K562 (cell line): Measurements from ENCODE around the gene RAD23B. TPM values are rescaled to one million over a fixed set of nuclear protein-coding genes. Genes with fewer than 3 reads are reported as not detected.
A peak's percentile ranks its signal among the peaks of the same experiment; 100 is the strongest.

ENCODE experiments used
- AFF4 ChIP-seq: sonication (generic); formaldehyde crosslinking; IDR thresholded peaks from 2 replicates; pipeline ENCODE4 v1.8.0; 2023; ENCODE audit warnings: mild to moderate bottlenecking, missing genetic modification reagents
- ARID2 ChIP-seq: fragments of 450-650 bp; IDR thresholded peaks from 2 replicates; pipeline ENCODE4 v1.6.1; 2017; ENCODE audit warnings: antibody characterized with exemption, mild to moderate bottlenecking
- ATF4 ChIP-seq: fragments of 450-650 bp; formaldehyde crosslinking; IDR thresholded peaks from 2 replicates; pipeline ENCODE4 v1.4.0; 2022; ENCODE audit warnings: mild to moderate bottlenecking, moderate library complexity
- CBFA2T3 ChIP-seq: fragments of 450-650 bp; IDR thresholded peaks from 2 replicates; pipeline ENCODE4 v1.6.1; 2017
- CC2D1A ChIP-seq: fragments of 450-650 bp; IDR thresholded peaks from 2 replicates; pipeline ENCODE4 v1.6.1; 2017; ENCODE audit warnings: mild to moderate bottlenecking
- DDX20 ChIP-seq: fragments of 450-650 bp; IDR thresholded peaks from 2 replicates; pipeline ENCODE4 v1.6.1; 2016; ENCODE audit warnings: missing genetic modification characterization, low read depth, mild to moderate bottlenecking, missing compliant biosample characterization, moderate library complexity
- ETV5 ChIP-seq: sonication (generic); formaldehyde crosslinking; IDR thresholded peaks from 2 replicates; pipeline ENCODE4 v1.4.0; 2020; ENCODE audit warnings: low read depth, mild to moderate bottlenecking, missing genetic modification reagents
- FOXK1 ChIP-seq: sonication (generic); formaldehyde crosslinking; IDR thresholded peaks from 2 replicates; pipeline ENCODE4 v1.8.0; 2022; ENCODE audit warnings: missing genetic modification reagents, mild to moderate bottlenecking, borderline replicate concordance
- JUNB ChIP-seq: fragments of 450-650 bp; formaldehyde crosslinking; conservative IDR thresholded peaks from 2 replicates; pipeline ENCODE4 v1.4.0; 2020; ENCODE audit warnings: mild to moderate bottlenecking
- NFRKB ChIP-seq: fragments of 450-650 bp; IDR thresholded peaks from 2 replicates; pipeline ENCODE4 v1.6.1; 2016; ENCODE audit warnings: low read depth
- PPARD ChIP-seq: fragments of 250-450 bp; sonication (Bioruptor Pico); IDR thresholded peaks from 2 replicates; pipeline ENCODE4 v1.8.0; 2022; ENCODE audit warnings: inconsistent platforms, mild to moderate bottlenecking, moderate library complexity
- PREB ChIP-seq: sonication (generic); formaldehyde crosslinking; IDR thresholded peaks from 2 replicates; pipeline ENCODE4 v1.8.1; 2023; ENCODE audit warnings: mild to moderate bottlenecking, missing genetic modification reagents
- RBBP5 ChIP-seq: fragments of 200-600 bp; sonication (generic); IDR thresholded peaks from 2 replicates; pipeline ENCODE4 v1.6.1; 2012; ENCODE audit warnings: borderline replicate concordance, mild to moderate bottlenecking, low read length, control low read depth, inconsistent platforms; ENCODE audit not compliant: insufficient read depth, poor library complexity, severe bottlenecking
- RBM15 ChIP-seq: fragments of 200-400 bp; formaldehyde crosslinking; IDR thresholded peaks from 2 replicates; pipeline ENCODE4 v1.6.1; 2018; ENCODE audit warnings: mild to moderate bottlenecking, low read length, moderate library complexity; ENCODE audit not compliant: insufficient read depth
- SAFB2 ChIP-seq: fragments of 200-400 bp; formaldehyde crosslinking; IDR thresholded peaks from 2 replicates; pipeline ENCODE4 v1.6.1; 2018; ENCODE audit warnings: borderline replicate concordance, low read length, low read depth, moderate library complexity; ENCODE audit not compliant: severe bottlenecking
- SMARCE1 ChIP-seq: fragments of 450-650 bp; IDR thresholded peaks from 2 replicates; pipeline ENCODE4 v1.7.1; 2016; ENCODE audit warnings: mild to moderate bottlenecking
- WHSC1 ChIP-seq: IDR thresholded peaks from one replicate; pipeline ENCODE4 v1.6.1; 2012; ENCODE audit warnings: low read length, control low read depth, inconsistent platforms
- ZEB2 ChIP-seq: fragments of 450-650 bp; IDR thresholded peaks from 2 replicates; pipeline ENCODE4 v1.6.1; 2016
- ZNF133 ChIP-seq: fragments of 250-450 bp; sonication (Bioruptor Pico); IDR thresholded peaks from 2 replicates; pipeline ENCODE4 v1.4.0; 2020; ENCODE audit warnings: mild to moderate bottlenecking
- ZNF277 ChIP-seq: fragments of 250-450 bp; sonication (Bioruptor Pico); IDR thresholded peaks from 2 replicates; pipeline ENCODE4 v1.8.0; 2022; ENCODE audit warnings: inconsistent platforms, mild to moderate bottlenecking, moderate library complexity, borderline replicate concordance
- ZNF780A ChIP-seq: fragments of 250-450 bp; sonication (Bioruptor Pico); IDR thresholded peaks from 2 replicates; pipeline ENCODE4 v1.5.0; 2021; ENCODE audit warnings: mild to moderate bottlenecking
- ZNF785 ChIP-seq: fragments of 250-450 bp; sonication (Bioruptor Pico); IDR thresholded peaks from 2 replicates; pipeline ENCODE4 v1.4.0; 2020; ENCODE audit warnings: mild to moderate bottlenecking
- polyA plus RNA-seq, 8 experiments: library from polyadenylated mRNA; depleted of rRNA in 4 of 8; stranded (reverse) in 5 of 8; unstranded in 3 of 8; fragments of >200 nt; fragmentation: Nextera tagmentation in 2 of 8; fragmentation: Illumina TruSeq in 1 of 8; extraction: Ambion mirVana in 2 of 8; extraction: Trizol in 1 of 8; gene quantifications; 2 replicates each; pipeline versions ENCODE4 v1.2.1 to v1.2.3, GENCODE V29; 2011 to 2014; ENCODE audit warnings: inconsistent platforms in 1 of 8, missing spikeins in 1 of 8
- total RNA-seq, 7 experiments: library from RNA; depleted of rRNA in 6 of 7; stranded (reverse); fragments of >200 nt in 6 of 7; fragmentation: Illumina TruSeq in 2 of 7; extraction: Trizol in 2 of 7; gene quantifications; 2 replicates each; pipeline versions ENCODE4 v1.2.1 to v1.2.3, GENCODE V29; 2011 to 2021; ENCODE audit warnings: low replicate concordance in 1 of 7

The RAD23B gene
- total and polyA plus RNA-seq, 9 of the 15 experiments (the other 6 are each of a cell fraction or from before 2014, with no cell fraction given), result 14.5 to 184 (median 114) TPM

- TF ChIP-seq SAFB2, result no peak
- no peak for TF ChIP-seq ATF4 (CRISPR knock-in tag)
- TF ChIP-seq ZEB2, result no peak
- TF ChIP-seq FOXK1 (CRISPR knock-in tag), result no peak
- TF ChIP-seq ARID2, result no peak
- no peak for TF ChIP-seq ZNF780A (CRISPR knock-in tag)
- TF ChIP-seq ZNF133 (CRISPR knock-in tag), result no peak
- TF ChIP-seq DDX20 (tag), result no peak
- TF ChIP-seq JUNB (CRISPR knock-in tag), result no peak
- TF ChIP-seq PPARD (CRISPR knock-in tag), result no peak
- no peak for TF ChIP-seq NFRKB
- peak; percentile 77; the same call in 1 of the 2 replicates for TF ChIP-seq AFF4 (CRISPR knock-in tag)
- peak; percentile 56; the same call in 1 of the 2 replicates for TF ChIP-seq SMARCE1
- no peak for TF ChIP-seq WHSC1
- no peak for TF ChIP-seq ZNF277 (CRISPR knock-in tag)
- TF ChIP-seq CBFA2T3, result no peak
- TF ChIP-seq CC2D1A, result no peak
- peak; percentile 79 for TF ChIP-seq RBBP5
- TF ChIP-seq ETV5 (CRISPR knock-in tag), result no peak
- 0 out of 2 replicates have a peak, but pooled peaks have one; percentile 48 for TF ChIP-seq PREB (CRISPR knock-in tag)
- TF ChIP-seq RBM15, result no peak
- TF ChIP-seq ZNF785, result no peak
Measured at GRCh38 chr9:107283623-107284616, 841 bp downstream of the RAD23B start (continued).
